Left colon (tissue), 2 donors: ENCODE results near the gene SH3D19. TPM values are rescaled to one million over a fixed set of nuclear protein-coding genes. Genes with fewer than 3 reads are reported as not detected.
"Not testable (repeated sequence)": the region's sequence is repeated elsewhere in the genome, so short reads cannot be mapped to it uniquely, and the experiment has no call there.

ENCODE experiments used
- ATAC-seq: fragments of 200-7000 bp; cut with Tn5 transposase; one replicate; pipeline ENCODE4 v1.9.1; 2020; ENCODE audit warnings: mild to moderate bottlenecking, moderate library complexity
- DNase-seq, 2 donors: peaks; one replicate each; pipeline ENCODE4 v3.0.0-alpha.2; 2020
- intact Hi-C, 2 donors: fragments of 100-400 bp; cut with DNase I in 1 of 2; cut with micrococcal nuclease in 1 of 2; formaldehyde crosslinking; loops; one replicate each; pipeline versions ENCODE4 v1.11.2 to v1.14.0; 2022; cut with DNase I, micrococcal nuclease
- total RNA-seq, 2 donors: library from RNA; stranded (reverse); fragmentation: NEBNext Ultra II Directional; extraction: Animal tissue kit (Norgen Biotek cat#: 25700); gene quantifications; one replicate each; pipeline ENCODE4 v1.2.1, GENCODE V29; 2021
- donor health status: DM: no; HTN: no; CAD: no.
- donor health status: DM: yes; HTN: yes; CAD: no.

SH3D19 gene
- total RNA-seq, 2 donors from 2014 or later, result 114 to 119 TPM

DNA sequence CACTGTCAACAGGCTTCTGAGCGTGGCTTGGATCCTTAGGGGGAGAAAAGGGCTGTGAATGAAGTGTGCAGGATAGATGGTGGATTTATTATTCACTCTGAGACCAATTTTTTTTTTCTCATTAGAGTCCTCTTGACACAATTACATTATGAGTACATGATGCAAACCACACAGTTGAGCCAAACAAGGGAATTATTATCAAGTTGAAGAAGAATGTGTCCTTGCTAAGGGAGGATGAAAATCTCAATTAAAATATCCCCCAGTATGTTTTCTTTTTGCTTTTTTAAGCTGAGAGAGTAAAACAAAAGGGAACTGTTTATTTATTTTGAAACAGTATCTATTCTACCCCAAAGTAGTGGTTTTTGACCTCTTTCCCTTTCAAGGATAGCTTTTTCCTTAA is 185.6 kb downstream of the SH3D19 start:
- intact Hi-C loops, result no loop called here
- ATAC-seq, result no peak
- DNase-seq, result no peak

DNA sequence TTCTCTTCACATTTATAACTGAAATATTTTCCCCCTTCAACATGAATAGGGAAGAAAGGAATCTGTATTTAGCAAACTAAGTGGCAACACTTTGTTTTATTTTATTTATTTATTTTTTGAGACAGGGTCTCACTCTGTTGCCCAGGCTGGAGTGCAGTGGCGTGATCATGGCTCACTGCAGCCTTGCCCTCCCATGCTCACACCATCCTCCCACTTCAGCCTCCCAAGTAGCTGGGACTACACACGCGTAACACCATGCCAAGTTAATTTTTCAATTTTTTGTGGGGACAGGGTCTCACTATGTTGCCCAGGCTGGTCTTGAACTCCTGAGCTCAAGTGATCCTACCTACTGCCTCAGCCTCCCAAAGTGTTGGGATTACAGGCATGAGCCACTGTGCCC is 189.4 kb downstream of the SH3D19 start:
- DNase-seq, ATAC-seq, intact Hi-C loops: not testable (repeated sequence)

GRCh38 chr4:151133311-151133710 is 192.1 kb downstream of the SH3D19 start:
- ATAC-seq (no peak), DNase-seq (no peak)
- intact Hi-C loops, result no loop called here

DNA sequence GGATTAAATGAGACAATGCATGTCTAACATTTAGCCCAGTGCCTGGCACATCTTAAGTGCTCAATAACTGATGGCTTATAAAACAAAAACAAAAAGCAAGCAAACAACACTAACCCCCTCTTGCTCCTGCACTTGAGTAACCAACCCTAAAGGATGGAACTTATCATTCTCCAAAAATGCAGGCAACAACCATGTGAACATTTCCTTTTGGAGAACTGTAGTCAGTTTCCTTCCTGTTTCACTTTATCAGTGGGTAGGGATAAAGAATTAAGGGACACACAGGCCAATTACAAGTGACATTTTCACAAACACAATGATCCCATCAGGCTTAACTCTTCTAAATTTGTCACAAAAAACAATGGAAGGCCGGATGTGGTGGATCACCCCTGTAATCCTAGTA is 195.6 kb downstream of the SH3D19 start:
- intact Hi-C loops, result no loop called here
- ATAC-seq (no peak), DNase-seq (no peak)

- DNase-seq (peak in 1 of 2 donors; percentile 64), ATAC-seq (peak; percentile 86)
- intact Hi-C loops, result loop anchor here in 1 of 2 donors (5.0 kb wide), 1 partner anchor 245 kb away; no protein-coding TSS in a partner anchor
Observed at GRCh38 chr4:151117371-151117962, 207.9 kb downstream of the SH3D19 start.

DNA sequence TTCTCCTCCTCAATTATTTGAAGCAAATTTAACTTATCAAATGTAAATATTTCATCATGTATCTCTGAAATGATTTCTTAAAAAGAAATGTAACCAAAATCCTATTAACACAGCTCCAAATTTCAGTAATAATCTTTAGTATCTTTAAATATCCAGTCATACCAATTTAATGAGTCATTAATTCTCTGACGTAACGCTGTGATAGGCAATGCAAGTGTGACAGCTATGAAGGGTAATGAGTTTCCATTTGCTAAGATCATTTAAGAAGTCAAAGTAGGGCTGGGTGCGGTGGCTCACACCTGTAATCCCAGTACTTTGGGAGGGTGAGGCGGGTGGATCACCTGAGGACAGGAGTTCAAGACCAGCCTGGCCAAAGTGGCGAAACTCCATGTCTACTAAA is 210.4 kb downstream of the SH3D19 start:
- intact Hi-C loops, result loop anchor here in 1 of 2 donors (5.0 kb wide), 1 partner anchor 247 kb away; no protein-coding TSS in a partner anchor
- ATAC-seq (no peak), DNase-seq (no peak)

DNA sequence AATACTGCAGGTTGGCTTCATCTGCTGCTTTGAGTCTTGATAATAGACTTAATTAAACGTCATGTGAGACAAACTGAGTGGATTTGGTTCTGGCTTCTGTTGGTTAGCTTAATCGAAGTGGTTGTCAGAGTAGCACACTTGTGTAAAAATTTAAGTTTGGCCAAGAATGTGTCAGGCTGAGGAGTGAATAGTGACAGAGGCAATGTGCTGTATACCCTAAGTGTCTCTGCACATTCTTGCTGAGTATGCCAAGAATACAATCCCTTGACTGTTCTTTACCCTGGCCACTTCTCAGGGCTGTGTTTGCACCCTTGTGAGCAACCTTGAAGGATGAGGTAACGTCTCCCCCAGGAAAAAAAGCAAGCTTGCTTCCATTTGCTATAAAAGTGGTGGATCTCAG is 211.1 kb downstream of the SH3D19 start:
- ATAC-seq (no peak), DNase-seq (no peak)
- intact Hi-C loops, result no loop called here

DNA sequence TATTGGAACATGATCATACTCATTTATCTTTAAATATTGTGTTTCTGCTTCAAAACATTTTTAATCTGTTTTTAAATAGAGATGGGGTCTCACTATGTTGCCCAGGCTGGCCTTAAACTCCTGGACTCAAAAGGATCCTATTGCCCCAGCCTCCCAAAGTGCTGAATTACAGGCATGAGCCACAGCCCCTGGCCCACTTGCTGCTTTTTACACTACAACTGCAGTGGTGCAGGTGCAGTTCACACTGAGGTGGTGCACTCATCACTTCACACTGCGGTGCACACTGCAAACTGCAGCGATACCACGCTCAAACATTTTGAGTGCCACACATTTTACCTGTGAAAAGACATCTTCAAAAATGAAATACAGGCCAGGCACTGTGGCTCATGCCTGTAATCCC is 215.2 kb downstream of the SH3D19 start:
- intact Hi-C loops, result no loop called here
- DNase-seq (no peak), ATAC-seq (no peak)

DNA sequence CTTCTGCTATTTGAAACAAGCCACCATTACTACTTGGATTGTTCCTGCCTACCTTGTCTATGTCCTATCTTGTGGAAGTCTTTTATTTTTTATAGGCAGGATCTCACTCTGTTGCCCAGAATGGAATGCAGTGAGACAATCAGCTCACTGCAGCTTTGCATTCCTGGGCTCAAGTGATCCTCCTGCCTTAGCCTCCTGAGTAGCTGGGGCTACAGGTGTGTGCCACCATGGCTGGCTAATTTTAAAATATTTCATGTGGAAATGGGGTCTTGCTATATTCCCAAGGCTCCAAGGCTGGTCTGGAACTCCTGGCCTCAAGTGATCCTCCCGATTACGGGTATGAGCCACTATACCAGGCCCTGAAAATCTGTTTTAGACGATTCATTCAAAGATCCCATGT is 218.3 kb downstream of the SH3D19 start:
- DNase-seq (no peak), ATAC-seq (no peak)
- intact Hi-C loops, result no loop called here

- intact Hi-C loops, result no loop called here
- peak; percentile 16 for ATAC-seq
- DNase-seq, result no peak
Observed at GRCh38 chr4:151105454-151106032, 219.9 kb downstream of the SH3D19 start.

GRCh38 chr4:151104621-151105020 is 220.8 kb downstream of the SH3D19 start:
- ATAC-seq (no peak), DNase-seq (no peak)
- intact Hi-C loops, result no loop called here

DNA sequence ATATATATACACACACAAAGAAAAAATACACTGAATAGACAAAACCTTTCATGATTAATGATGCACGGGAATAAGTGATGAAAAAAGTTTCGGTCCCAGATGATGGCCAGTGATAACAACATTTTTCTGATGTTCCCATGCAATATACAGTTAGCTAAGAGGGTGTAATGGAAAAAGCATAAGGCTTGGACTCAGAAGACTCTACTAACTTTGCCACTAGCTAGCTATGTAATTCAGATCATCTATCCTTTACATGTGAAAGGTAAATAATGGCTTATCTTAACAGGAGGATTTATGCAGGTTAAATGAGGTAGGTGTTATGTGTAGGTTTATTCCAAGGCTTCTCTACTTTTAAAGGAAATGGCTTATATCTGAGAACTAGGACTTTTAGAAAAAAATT is 221.6 kb downstream of the SH3D19 start:
- ATAC-seq, result no peak
- DNase-seq, result no peak
- intact Hi-C loops, result no loop called here

DNA sequence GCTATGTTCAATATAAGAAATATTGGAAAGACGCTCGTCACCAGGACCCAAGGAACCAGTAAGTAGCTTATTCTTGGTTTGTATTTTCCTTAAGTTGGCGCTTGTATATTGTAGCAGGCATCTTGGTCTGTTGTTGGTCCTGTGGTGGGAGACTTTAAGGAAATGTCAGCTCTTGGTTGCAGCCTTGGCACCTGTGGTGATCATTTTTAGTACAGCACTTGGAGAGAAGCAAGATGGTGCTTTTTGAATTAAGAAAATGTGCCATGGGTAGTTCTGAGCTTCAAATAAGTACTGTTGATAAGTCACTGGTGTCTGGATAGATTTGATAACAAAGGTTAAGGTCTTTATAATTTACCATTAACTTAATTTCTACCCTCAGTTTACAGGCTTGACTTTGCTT is 224.9 kb downstream of the SH3D19 start:
- intact Hi-C loops, result no loop called here
- no peak for DNase-seq
- no peak for ATAC-seq

DNA sequence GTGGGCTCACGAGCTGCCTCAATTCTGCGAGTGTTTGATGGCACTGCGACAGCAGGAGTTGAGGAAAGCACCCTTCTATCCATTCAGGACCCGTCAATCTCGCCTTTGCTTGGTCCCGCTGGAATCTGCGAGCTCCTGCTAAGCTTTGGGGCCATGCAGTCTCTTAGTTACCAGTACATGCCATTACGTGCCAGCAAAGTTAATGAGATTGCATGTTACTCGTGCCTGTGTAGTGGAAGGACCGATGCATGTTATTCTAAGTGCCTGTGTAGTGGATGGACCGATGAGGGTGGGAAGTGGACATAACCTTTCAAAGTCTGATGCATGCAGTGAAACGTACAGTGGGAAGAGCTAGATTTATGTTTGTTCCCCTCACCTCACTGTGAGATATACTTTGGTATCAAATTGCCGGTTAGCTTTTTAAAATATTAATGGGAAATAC is 225.4 kb downstream of the SH3D19 start:
- ATAC-seq (peak; percentile 40), DNase-seq (no peak)
- intact Hi-C loops, result no loop called here

DNA sequence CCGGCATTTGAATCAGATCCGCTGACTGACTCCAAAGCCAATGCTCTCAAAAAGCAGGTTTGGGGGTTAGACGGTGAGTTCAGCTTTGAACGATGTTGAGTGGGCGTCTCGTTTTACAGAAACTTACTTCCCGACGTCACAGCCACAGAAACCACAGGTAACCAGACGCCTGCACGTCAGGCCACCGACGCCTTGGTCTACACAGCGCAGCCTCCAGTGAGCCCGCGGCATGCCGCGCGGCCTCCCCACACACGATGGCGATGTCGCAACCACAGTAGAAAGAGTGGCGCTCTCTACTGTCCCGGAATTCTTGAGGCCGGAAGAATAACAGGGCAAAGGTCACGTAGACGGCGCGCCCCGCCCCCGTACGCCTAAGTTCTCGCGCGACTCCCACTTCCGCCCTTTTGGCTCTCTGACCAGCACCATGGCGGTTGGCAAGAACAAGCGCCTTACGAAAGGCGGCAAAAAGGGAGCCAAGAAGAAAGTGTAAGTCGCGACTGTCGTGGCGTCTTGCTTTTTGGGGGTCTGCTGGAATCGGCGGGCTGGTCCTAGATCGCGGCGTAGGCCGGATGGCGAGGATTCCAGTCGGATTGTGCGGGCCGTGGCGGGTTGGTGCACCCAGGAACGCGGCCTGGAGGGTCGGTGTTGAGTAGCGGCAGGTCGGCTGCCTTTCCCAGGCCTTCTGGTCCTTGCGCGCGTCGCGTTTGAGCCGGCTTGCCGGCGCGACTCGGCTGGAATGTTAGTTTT is 226.0 kb downstream of the SH3D19 start, which contains the start of gene RPS3A:
RPS3A (plus strand) TSS at position 400 of the 747 bp plus-strand sequence; CDS start at position 425, 25 bp downstream.
- ATAC-seq, result peak; percentile 89
- intact Hi-C loops, result no loop called here
- peak; percentile 96 to 98 for DNase-seq

- DNase-seq (no peak), ATAC-seq (peak; percentile 49)
- intact Hi-C loops, result no loop called here
Observed at GRCh38 chr4:151098979-151099228, 226.5 kb downstream of the SH3D19 start.

- intact Hi-C loops, result no loop called here
- ATAC-seq, result no peak
- DNase-seq, result no peak
Observed at GRCh38 chr4:151097759-151098158, 227.6 kb downstream of the SH3D19 start.

DNA sequence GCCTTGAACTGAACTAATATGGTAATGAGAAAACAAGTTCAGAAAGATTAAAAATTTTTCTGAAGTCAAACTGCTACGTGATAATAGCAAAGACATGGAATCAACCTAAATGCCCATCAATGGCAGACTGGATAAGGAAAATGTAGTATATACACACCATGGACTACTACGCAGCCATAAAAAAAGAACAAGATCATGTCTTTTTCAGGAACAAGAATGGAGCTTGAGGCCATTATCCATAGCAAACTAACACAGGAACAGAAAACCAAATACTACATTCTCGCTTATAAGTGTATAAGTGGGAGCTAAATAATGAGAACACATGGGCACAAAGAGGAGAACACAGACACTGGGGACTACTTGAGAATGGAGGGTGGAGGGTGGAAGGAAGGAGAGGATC is 230.3 kb downstream of the SH3D19 start:
- DNase-seq (no peak), ATAC-seq (no peak)
- intact Hi-C loops, result no loop called here

DNA sequence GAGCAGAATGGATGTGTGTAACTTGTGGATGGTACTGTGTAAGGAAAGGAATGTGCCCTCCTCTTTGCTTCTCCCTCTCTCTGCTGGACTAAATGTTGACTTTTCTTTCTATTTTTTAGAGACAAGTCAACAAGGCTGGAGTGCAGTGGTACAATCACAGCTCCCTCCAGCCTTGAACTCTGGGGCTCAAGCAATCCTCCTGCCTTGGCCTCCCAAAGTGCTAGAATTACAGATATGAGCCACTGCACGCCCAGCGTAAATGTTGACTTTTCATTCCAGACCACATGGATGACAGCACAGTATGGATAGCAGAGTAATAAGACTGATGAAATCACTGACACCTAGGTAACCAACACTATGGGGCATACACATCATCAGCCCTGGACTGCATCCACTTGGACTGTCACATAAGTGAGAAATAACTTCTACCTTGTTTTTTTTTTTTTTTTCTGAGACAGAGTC is 231.1 kb downstream of the SH3D19 start:
- ATAC-seq, result no peak
- intact Hi-C loops, result no loop called here
- no peak for DNase-seq

GRCh38 chr4:151093203-151093602 is 232.2 kb downstream of the SH3D19 start:
- intact Hi-C loops, result no loop called here
- no peak for ATAC-seq
- DNase-seq, result no peak
